ENCODE measurements around the gene CTAGE1. TPM values are rescaled to one million over a fixed set of nuclear protein-coding genes. Genes with fewer than 3 reads are reported as not detected.

The CTAGE1 gene
- total RNA-seq, 4 donors from 2014 or later: not detected

DNA sequence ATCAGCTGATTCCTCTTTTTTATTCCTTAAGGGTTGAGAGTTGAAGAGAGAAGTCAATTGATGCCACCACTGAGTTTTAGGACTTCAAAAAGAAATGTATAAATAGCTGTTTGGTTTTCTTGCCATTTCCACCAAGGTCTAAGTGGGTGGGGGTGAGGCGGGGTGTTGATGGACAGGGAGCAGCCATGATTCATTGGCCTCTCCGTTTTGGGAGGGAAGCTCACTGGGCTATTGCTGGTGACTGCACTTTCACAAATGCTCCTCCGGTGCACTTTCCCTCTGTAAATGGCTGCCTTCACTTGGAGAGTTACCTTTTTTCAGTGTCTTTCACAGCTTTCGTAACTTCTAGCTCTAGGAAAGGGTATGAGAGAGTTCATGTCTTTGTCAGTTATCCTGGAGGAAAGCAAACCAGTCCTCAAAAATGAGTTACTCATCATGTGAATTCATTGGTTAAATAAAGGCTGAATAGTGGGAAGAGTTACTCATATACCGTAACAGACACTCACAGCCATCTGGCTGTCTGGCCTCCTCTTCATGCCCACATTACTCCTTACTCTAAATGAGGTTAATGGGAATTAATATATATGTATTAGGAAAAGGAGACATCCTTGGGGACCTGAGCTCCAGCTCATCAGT, 17.4 kb upstream of the CTAGE1 start:
- TF ChIP-seq, protein P1, sequence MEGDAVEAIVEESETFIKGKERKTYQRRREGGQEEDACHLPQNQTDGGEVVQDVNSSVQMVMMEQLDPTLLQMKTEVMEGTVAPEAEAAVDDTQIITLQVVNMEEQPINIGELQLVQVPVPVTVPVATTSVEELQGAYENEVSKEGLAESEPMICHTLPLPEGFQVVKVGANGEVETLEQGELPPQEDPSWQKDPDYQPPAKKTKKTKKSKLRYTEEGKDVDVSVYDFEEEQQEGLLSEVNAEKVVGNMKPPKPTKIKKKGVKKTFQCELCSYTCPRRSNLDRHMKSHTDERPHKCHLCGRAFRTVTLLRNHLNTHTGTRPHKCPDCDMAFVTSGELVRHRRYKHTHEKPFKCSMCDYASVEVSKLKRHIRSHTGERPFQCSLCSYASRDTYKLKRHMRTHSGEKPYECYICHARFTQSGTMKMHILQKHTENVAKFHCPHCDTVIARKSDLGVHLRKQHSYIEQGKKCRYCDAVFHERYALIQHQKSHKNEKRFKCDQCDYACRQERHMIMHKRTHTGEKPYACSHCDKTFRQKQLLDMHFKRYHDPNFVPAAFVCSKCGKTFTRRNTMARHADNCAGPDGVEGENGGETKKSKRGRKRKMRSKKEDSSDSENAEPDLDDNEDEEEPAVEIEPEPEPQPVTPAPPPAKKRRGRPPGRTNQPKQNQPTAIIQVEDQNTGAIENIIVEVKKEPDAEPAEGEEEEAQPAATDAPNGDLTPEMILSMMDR (IDR thresholded peaks at IDR 0.05): no peak
- TF ChIP-seq POLR2A (IDR thresholded peaks at IDR 0.05): no peak
- H3K36me3 ChIP-seq: no peaks in the 10 kb centered on the region
- H3K9me3 ChIP-seq: no peaks in the 10 kb centered on the region
- no peak overlapping the region for H3K27ac ChIP-seq
- intact Hi-C loops (cut with DNase I): no loop called here
- WGBS, 2 donors: 34 to 54% methylated on average over 5 of the region's 5 CpGs
- no peak overlapping the region for H3K4me3 ChIP-seq
- DNase-seq: no peak
- no peaks in the 10 kb centered on the region for H3K27me3 ChIP-seq
- peaks cover 0 to 21% (median 8%) of the 10 kb centered on the region in 3 donors for H3K4me1 ChIP-seq

DNA sequence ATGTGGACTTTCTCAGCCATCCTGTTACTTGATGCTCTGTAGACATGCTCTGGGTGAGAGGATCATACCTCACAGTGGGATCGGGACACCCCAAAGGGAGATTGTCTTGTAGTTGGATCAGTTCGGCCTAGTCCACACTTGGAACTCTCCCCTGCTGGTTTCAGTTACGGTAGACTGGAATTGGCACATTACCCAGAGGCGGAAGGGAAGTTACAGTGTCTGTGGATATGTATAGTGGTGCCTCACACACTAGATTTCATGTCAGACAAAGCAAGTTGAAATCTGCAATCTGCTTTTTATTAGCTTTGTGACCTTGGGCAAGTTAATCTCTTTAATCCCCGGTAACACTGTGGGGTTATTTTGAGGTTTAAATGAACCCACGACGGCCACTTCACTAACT, 16.2 kb upstream of the CTAGE1 start:
- no peak for DNase-seq
- H3K9me3 ChIP-seq: no peaks in the 10 kb centered on the region
- 31 to 57% methylated on average over 7 of the region's 7 CpGs for WGBS, 2 donors
- H3K27me3 ChIP-seq: peaks cover 0 to 3% (median 0%) of the 10 kb centered on the region in 4 donors
- intact Hi-C loops (cut with DNase I): no loop called here
- no peaks in the 10 kb centered on the region for H3K36me3 ChIP-seq
- H3K4me1 ChIP-seq: peaks cover 0 to 21% (median 8%) of the 10 kb centered on the region in 3 donors
- H3K4me3 ChIP-seq: no peak overlapping the region
- TF ChIP-seq POLR2A (IDR thresholded peaks at IDR 0.05): no peak
- TF ChIP-seq, protein P1 (IDR thresholded peaks at IDR 0.05): no peak
- H3K27ac ChIP-seq: no peak overlapping the region

GRCh38 chr18:22432657-22433137, 15.0 kb upstream of the CTAGE1 start:
- H3K36me3 ChIP-seq: no peaks in the 10 kb centered on the region
- intact Hi-C loops (cut with DNase I): no loop called here
- H3K4me1 ChIP-seq: peaks cover 0 to 21% (median 8%) of the 10 kb centered on the region in 3 donors
- H3K9me3 ChIP-seq: no peaks in the 10 kb centered on the region
- DNase-seq: no peak
- 26 to 40% methylated on average over 12 to 13 of the region's 13 CpGs for WGBS, 2 donors
- peak overlapping the region in 1 of 4 donors; percentile 45 for H3K27ac ChIP-seq
- peaks cover 0 to 3% (median 0%) of the 10 kb centered on the region in 4 donors for H3K27me3 ChIP-seq
- no peak for TF ChIP-seq POLR2A (IDR thresholded peaks at IDR 0.05)
- TF ChIP-seq, protein P1 (IDR thresholded peaks at IDR 0.05): no peak
- H3K4me3 ChIP-seq: peak overlapping the region in 1 of 4 donors; percentile 8

DNA sequence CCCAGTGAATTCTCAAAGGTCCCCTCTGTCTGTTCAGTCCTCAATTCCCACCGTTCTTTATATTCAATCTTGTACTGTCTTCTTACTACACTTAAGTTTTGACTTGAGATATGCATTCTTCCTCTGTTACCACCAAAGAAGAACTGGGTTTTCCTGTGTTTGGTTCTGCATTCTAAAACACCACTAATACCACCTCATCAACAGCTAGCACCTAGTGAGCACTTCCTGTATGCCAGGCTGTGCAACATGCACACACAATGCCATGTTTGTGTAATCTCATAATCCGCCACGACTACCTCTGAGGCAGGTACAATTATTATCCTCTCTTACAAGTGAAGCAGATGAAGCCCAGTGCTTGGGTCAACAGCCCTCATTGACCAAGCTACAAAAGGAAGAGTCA, 11.8 kb upstream of the CTAGE1 start:
- intact Hi-C loops (cut with DNase I): no loop called here
- Histone ChIP-seq H3K36me3 (no peaks in the 10 kb centered on the region), H3K27ac (no peak overlapping the region)

DNA sequence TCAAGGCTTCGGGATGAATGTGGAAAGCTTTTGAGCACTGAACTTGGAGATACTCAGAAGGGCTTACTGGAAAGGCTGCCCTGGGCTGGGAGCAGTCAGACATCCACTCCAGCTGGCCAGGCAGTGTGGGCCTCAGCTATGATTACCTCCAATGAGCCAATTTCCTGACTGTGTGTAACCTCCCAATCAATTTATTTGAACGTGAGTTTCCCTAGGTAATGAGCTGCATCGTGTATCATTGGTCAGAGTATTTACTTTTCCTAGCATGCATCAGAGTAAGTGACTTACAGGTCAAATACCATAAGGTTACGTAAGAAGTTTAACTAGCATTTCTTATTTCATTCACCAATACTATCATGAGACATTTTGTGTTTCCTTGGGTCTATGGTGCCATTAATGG, 11.0 kb upstream of the CTAGE1 start:
- Histone ChIP-seq H3K27me3 (peaks cover 0 to 3% (median 0%) of the 10 kb centered on the region in 4 donors), H3K36me3 (no peaks in the 10 kb centered on the region), H3K27ac (no peak overlapping the region), H3K4me1 (peaks cover 0 to 14% (median 8%) of the 10 kb centered on the region in 3 donors), H3K9me3 (no peaks in the 10 kb centered on the region), H3K4me3 (no peak overlapping the region)
- WGBS, 2 donors: 69 to 77% methylated on average over 4 of the region's 4 CpGs
- TF ChIP-seq, protein P1 (IDR thresholded peaks at IDR 0.05): no peak
- TF ChIP-seq POLR2A (IDR thresholded peaks at IDR 0.05): no peak
- DNase-seq: no peak
- intact Hi-C loops (cut with DNase I): no loop called here

More for the DNA sequence above, 11.8 kb upstream of the CTAGE1 start:
- no peak overlapping the region for H3K4me3 ChIP-seq
- TF ChIP-seq, protein P1 (IDR thresholded peaks at IDR 0.05): no peak
- no peak for TF ChIP-seq POLR2A (IDR thresholded peaks at IDR 0.05)
- H3K27me3 ChIP-seq: peaks cover 0 to 3% (median 0%) of the 10 kb centered on the region in 4 donors
- no peaks in the 10 kb centered on the region for H3K9me3 ChIP-seq
- WGBS, 2 donors: 74 to 83% methylated on average over 2 to 3 of the region's 3 CpGs
- H3K4me1 ChIP-seq: peaks cover 0 to 21% (median 8%) of the 10 kb centered on the region in 3 donors
- no peak for DNase-seq

All from esophagus squamous epithelium (tissue), 5 donors.